Hepatocyte (in vitro differentiated cells): Measurements from ENCODE around the gene DNAH17. TPM values are rescaled to one million over a fixed set of nuclear protein-coding genes. Genes with fewer than 3 reads are reported as not detected.

ENCODE experiments used
- DNase-seq: peaks from one replicate; pipeline ENCODE4 v3.0.0-alpha.2; 2016; ENCODE audit warnings: low spot score
- H2AFZ ChIP-seq: fragments of 200-600 bp; sonication (generic); 2 replicates; pipeline ENCODE4 v1.6.0; 2016; ENCODE audit warnings: antibody characterized with exemption, mild to moderate bottlenecking
- H3K27ac ChIP-seq: fragments of 200-600 bp; sonication (generic); 2 replicates; pipeline ENCODE4 v1.5.1; 2016; ENCODE audit warnings: mild to moderate bottlenecking
- H3K27me3 ChIP-seq: fragments of 200-600 bp; sonication (generic); 2 replicates; pipeline ENCODE4 v1.6.1; 2016
- H3K36me3 ChIP-seq: fragments of 200-600 bp; sonication (generic); replicated peaks from 2 replicates; pipeline ENCODE4 v1.5.1; 2016; ENCODE audit warnings: low read depth; ENCODE audit not compliant: insufficient read depth
- H3K4me1 ChIP-seq: fragments of 200-600 bp; sonication (generic); 2 replicates; pipeline ENCODE4 v1.5.1; 2016; ENCODE audit warnings: mild to moderate bottlenecking, moderate library complexity; ENCODE audit not compliant: insufficient read depth
- H3K4me2 ChIP-seq: fragments of 200-600 bp; sonication (generic); 2 replicates; pipeline ENCODE4 v1.6.0; 2016
- H3K4me3 ChIP-seq: fragments of 200-600 bp; sonication (generic); 2 replicates; pipeline ENCODE4 v1.5.1; 2016; ENCODE audit warnings: mild to moderate bottlenecking
- H3K79me2 ChIP-seq: fragments of 200-600 bp; sonication (generic); 2 replicates; pipeline ENCODE4 v1.6.0; 2017; ENCODE audit warnings: mild to moderate bottlenecking
- H3K9me2 ChIP-seq: fragments of 200-600 bp; sonication (generic); replicated peaks from 2 replicates; pipeline ENCODE4 v1.6.0; 2017; ENCODE audit warnings: mild to moderate bottlenecking; ENCODE audit not compliant: insufficient read depth
- H3K9me3 ChIP-seq: fragments of 200-600 bp; sonication (generic); 2 replicates; pipeline ENCODE4 v1.5.1; 2016; ENCODE audit warnings: low read depth, mild to moderate bottlenecking
- H4K20me1 ChIP-seq: fragments of 200-600 bp; sonication (generic); 2 replicates; pipeline ENCODE4 v1.6.0; 2016; ENCODE audit warnings: mild to moderate bottlenecking; ENCODE audit not compliant: insufficient read depth, poor library complexity, severe bottlenecking
- EZH2 ChIP-seq: fragments of 200-600 bp; sonication (generic); IDR thresholded peaks from 2 replicates; pipeline ENCODE4 v1.6.1; 2016; ENCODE audit warnings: antibody characterized with exemption, mild to moderate bottlenecking, borderline replicate concordance
- EZH2phosphoT487 ChIP-seq: fragments of 200-600 bp; sonication (generic); IDR thresholded peaks from one replicate; pipeline ENCODE4 v1.6.1; 2018; ENCODE audit warnings: antibody characterized with exemption, mild to moderate bottlenecking, low read depth, moderate library complexity; ENCODE audit not compliant: unreplicated experiment, severe bottlenecking
- WGBS: methylation state at CpG from one replicate; pipeline ENCODE4 v1.1.6; 2016; ENCODE audit warnings: low lambda C conversion rate; ENCODE audit errors: missing lambda C conversion rate; 5-methylcytosine and 5-hydroxymethylcytosine counted together
- polyA plus RNA-seq: library from polyadenylated mRNA; unstranded; fragments of >200 nt; fragmentation: Nextera tagmentation; extraction: Ambion mirVana; gene quantifications from 2 replicates; pipeline ENCODE4 v1.2.1, GENCODE V29; 2016
- total RNA-seq: library from RNA; depleted of rRNA; stranded (reverse); fragments of >200 nt; gene quantifications from 2 replicates; pipeline ENCODE4 v1.2.3, GENCODE V29; 2014
- TF ChIP-seq, protein P1 (sequence below): fragments of 200-600 bp; sonication (generic); IDR thresholded peaks from 2 replicates; pipeline ENCODE4 v1.5.1; 2016; ENCODE audit warnings: antibody characterized with exemption, mild to moderate bottlenecking; ENCODE audit not compliant: poor library complexity

Gene DNAH17
- total and polyA plus RNA-seq, 2 experiments from 2014 or later = 0.20 to 1.5 TPM

DNA sequence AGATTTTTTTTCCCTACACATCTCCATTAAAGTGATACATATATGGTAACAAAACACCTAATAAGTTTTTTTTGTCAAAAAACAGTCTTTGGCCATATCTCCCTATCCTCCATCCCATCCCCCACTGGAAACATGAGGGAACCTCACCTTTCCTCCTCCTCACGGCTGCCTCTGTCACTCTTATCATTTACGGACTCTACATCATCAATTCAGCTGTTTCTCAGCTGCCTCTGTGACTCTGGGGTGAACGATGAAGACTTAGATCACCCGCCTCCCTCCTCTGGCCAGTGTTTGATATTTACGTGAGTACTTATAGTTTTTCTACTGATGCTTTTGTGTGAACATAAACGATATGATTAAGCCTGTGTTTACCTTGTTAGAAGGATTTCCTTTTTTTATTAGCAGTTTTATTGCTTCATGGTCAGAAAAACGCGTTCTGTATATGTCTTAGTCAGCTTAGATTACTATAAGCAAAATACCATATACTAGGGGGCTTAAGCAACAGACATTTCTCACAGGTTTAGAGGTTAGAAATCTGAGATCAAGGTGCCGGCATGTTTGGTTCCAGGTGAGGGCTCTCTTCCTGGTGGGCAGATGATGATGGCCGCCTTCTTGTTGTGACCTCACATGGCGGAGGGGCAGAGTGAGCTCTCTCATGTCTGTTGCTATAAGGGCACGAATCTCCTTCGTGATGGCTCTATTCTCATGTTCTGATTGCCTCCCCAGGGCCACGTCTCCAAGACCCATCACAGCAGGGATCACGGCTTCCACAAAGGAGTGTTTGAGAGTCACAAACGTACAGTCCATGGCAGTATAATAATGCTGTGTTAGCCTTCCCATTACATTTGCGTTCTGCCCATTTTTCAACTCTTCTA, 32.1 kb downstream of the DNAH17 start:
- no peak overlapping the region for H3K27ac ChIP-seq
- H2AFZ ChIP-seq = no peak overlapping the region
- H3K4me2 ChIP-seq = no peak overlapping the region
- H4K20me1 ChIP-seq = no peaks in the 10 kb centered on the region
- WGBS = 70% methylated on average over 17 of the region's 17 CpGs
- no peak overlapping the region for H3K4me3 ChIP-seq
- H3K9me3 ChIP-seq = no peaks in the 10 kb centered on the region
- no peaks in the 10 kb centered on the region for H3K79me2 ChIP-seq
- H3K9me2 ChIP-seq = no peaks in the 10 kb centered on the region
- no peaks in the 10 kb centered on the region for H3K27me3 ChIP-seq
- no peak for DNase-seq
- TF ChIP-seq, protein P1, sequence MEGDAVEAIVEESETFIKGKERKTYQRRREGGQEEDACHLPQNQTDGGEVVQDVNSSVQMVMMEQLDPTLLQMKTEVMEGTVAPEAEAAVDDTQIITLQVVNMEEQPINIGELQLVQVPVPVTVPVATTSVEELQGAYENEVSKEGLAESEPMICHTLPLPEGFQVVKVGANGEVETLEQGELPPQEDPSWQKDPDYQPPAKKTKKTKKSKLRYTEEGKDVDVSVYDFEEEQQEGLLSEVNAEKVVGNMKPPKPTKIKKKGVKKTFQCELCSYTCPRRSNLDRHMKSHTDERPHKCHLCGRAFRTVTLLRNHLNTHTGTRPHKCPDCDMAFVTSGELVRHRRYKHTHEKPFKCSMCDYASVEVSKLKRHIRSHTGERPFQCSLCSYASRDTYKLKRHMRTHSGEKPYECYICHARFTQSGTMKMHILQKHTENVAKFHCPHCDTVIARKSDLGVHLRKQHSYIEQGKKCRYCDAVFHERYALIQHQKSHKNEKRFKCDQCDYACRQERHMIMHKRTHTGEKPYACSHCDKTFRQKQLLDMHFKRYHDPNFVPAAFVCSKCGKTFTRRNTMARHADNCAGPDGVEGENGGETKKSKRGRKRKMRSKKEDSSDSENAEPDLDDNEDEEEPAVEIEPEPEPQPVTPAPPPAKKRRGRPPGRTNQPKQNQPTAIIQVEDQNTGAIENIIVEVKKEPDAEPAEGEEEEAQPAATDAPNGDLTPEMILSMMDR = no peak
- TF ChIP-seq EZH2 = no peak
- no peak for TF ChIP-seq EZH2phosphoT487
- H3K4me1 ChIP-seq = no peaks in the 10 kb centered on the region
- H3K36me3 ChIP-seq = no peaks in the 10 kb centered on the region

DNA sequence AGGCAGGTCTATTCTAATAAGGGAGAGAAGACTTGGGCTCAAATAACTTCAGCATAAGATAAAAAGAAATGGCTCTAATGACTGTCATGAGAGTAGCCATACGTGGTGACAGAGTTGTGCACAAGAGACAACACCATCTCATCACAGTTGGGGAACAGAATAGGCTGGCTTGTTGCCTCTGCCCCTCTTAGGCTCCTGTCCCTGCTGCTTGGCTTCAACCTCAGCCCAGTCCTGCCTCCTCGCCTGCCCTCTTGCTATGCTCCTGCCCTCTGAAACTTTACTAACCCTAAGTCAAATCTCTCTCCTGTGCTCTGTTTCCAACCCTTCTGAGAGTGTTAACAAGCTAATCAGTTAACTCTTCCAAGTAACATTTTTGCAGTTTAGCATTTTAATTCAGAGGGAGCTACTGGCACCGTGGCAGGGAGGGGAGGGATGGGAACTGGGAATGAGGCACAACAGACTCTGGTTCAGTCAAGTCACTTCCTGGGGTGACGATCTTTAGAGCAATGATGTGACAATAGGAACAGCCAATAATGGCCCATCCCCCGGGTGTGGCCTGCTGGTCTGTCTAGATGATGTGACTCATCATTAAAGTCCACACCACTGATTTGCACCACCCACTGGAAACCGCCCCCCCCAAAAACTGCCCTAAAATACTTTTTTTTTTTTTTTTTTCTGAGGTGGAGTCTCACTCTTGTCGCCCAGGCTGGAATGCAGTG, 35.5 kb downstream of the DNAH17 start:
- Histone ChIP-seq H4K20me1 (no peaks in the 10 kb centered on the region), H3K36me3 (no peaks in the 10 kb centered on the region), H3K9me3 (no peaks in the 10 kb centered on the region), H3K4me3 (no peak overlapping the region), H2AFZ (no peak overlapping the region), H3K79me2 (no peaks in the 10 kb centered on the region), H3K27ac (no peak overlapping the region), H3K27me3 (no peaks in the 10 kb centered on the region), H3K4me1 (no peaks in the 10 kb centered on the region), H3K4me2 (no peak overlapping the region), H3K9me2 (no peaks in the 10 kb centered on the region)
- TF ChIP-seq EZH2phosphoT487 = no peak
- TF ChIP-seq, protein P1 = no peak
- no peak for TF ChIP-seq EZH2
- 80% methylated on average over 7 of the region's 7 CpGs for WGBS
- no peak for DNase-seq

DNA sequence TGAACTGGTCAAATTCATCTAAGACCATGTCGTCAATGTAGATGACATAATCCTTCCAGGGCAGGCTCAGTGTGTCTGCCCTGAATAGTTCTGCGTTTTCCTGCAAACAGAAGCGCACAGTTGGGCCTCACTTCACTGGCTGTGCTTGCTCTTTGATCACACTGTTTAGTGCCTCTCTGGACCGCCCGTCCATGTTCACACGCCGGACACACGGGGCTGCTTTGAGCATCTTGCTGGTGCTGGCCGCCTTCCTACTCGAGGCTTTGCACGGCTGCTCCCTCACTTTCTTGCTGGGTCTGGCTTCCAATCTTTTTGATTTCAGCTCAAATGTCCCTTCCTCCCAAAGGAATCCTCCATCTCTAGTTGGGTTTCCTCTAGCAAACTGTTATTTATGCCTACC, 37.4 kb downstream of the DNAH17 start:
- Histone ChIP-seq H3K27ac (no peak overlapping the region), H3K9me2 (no peaks in the 10 kb centered on the region), H3K4me1 (no peaks in the 10 kb centered on the region), H3K4me3 (no peak overlapping the region), H3K27me3 (no peaks in the 10 kb centered on the region), H2AFZ (no peak overlapping the region), H3K9me3 (no peaks in the 10 kb centered on the region), H3K79me2 (no peaks in the 10 kb centered on the region), H4K20me1 (no peaks in the 10 kb centered on the region), H3K36me3 (no peaks in the 10 kb centered on the region), H3K4me2 (no peak overlapping the region)
- TF ChIP-seq EZH2 (no peak), EZH2phosphoT487 (no peak)
- TF ChIP-seq, protein P1 = no peak
- no peak for DNase-seq
- 92% methylated on average over 11 of the region's 11 CpGs for WGBS
